Progenitor cell of endocrine pancreas (in vitro differentiated cells): ENCODE data around the gene CD52. TPM values are rescaled to one million over a fixed set of nuclear protein-coding genes. Genes with fewer than 3 reads are reported as not detected.
"Not testable (repeated sequence)": the region's sequence is repeated elsewhere in the genome, so short reads cannot be mapped to it uniquely, and the experiment has no call there.

Experiments used
- DNase-seq: peaks from one replicate; pipeline ENCODE4 v3.0.0; 2021; ENCODE audit warnings: low spot score; ENCODE audit not compliant: unreplicated experiment
- H3K27ac Mint-ChIP-seq: 2 replicates; pipeline ENCODE4 v1.8.0; 2021; ENCODE audit warnings: mild to moderate bottlenecking, moderate library complexity, mixed read lengths
- H3K27me3 Mint-ChIP-seq: 2 replicates; pipeline ENCODE4 v1.8.0; 2021; ENCODE audit warnings: mixed read lengths
- H3K36me3 Mint-ChIP-seq: 2 replicates; pipeline ENCODE4 v1.8.0; 2022; ENCODE audit warnings: mixed read lengths; ENCODE audit not compliant: insufficient read depth
- H3K4me1 Mint-ChIP-seq: 2 replicates; pipeline ENCODE4 v1.8.0; 2021; ENCODE audit warnings: low read depth, mixed read lengths
- H3K4me3 Mint-ChIP-seq: 2 replicates; pipeline ENCODE4 v1.8.0; 2021; ENCODE audit warnings: low read depth, mild to moderate bottlenecking, moderate library complexity, mixed read lengths
- H3K9me3 Mint-ChIP-seq: 2 replicates; pipeline ENCODE4 v1.8.0; 2021; ENCODE audit warnings: low read depth, mixed read lengths
- total RNA-seq: library from RNA; stranded (reverse); gene quantifications from 2 replicates; pipeline ENCODE4 v1.2.1, GENCODE V29; 2021
- TF ChIP-seq, protein P1 (sequence below): fragments of 200-600 bp; sonication (generic); IDR thresholded peaks from one replicate; pipeline ENCODE4 v1.5.0; 2021; ENCODE audit warnings: antibody characterized with exemption, mild to moderate bottlenecking; ENCODE audit not compliant: unreplicated experiment

Gene CD52
- total RNA-seq, 1 donor from 2014 or later = 0.89 TPM

DNA sequence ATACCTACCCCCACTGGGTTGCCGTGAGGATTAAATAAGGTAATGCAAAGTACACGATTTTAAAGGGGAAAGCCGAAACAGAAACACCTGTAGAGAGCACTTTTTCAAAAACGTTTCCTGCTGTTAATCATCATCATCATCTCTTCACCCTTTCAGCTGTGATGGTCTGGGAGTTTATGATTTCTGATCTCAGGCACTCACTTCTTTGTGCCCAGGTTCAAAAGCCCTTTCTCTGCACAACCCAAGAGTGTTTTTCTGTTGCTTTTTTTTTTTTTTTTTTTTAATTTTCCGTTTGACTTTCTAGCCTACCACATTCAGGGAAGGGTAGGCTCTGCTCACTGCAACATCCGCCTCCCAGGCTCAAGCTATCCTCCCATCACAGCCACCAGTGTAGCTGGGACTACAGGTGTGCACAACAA, 10.4 kb upstream of the CD52 start:
- Mint-ChIP-seq H3K4me1 (peaks cover 10% of the 10 kb centered on the region), H3K9me3 (no peaks in the 10 kb centered on the region), H3K27me3 (peaks cover 4% of the 10 kb centered on the region), H3K27ac (peak overlapping the region; percentile 37), H3K36me3 (no peaks in the 10 kb centered on the region), H3K4me3 (peak overlapping the region; percentile 98)
- TF ChIP-seq, protein P1, sequence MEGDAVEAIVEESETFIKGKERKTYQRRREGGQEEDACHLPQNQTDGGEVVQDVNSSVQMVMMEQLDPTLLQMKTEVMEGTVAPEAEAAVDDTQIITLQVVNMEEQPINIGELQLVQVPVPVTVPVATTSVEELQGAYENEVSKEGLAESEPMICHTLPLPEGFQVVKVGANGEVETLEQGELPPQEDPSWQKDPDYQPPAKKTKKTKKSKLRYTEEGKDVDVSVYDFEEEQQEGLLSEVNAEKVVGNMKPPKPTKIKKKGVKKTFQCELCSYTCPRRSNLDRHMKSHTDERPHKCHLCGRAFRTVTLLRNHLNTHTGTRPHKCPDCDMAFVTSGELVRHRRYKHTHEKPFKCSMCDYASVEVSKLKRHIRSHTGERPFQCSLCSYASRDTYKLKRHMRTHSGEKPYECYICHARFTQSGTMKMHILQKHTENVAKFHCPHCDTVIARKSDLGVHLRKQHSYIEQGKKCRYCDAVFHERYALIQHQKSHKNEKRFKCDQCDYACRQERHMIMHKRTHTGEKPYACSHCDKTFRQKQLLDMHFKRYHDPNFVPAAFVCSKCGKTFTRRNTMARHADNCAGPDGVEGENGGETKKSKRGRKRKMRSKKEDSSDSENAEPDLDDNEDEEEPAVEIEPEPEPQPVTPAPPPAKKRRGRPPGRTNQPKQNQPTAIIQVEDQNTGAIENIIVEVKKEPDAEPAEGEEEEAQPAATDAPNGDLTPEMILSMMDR = no peak
- no peak for DNase-seq

DNA sequence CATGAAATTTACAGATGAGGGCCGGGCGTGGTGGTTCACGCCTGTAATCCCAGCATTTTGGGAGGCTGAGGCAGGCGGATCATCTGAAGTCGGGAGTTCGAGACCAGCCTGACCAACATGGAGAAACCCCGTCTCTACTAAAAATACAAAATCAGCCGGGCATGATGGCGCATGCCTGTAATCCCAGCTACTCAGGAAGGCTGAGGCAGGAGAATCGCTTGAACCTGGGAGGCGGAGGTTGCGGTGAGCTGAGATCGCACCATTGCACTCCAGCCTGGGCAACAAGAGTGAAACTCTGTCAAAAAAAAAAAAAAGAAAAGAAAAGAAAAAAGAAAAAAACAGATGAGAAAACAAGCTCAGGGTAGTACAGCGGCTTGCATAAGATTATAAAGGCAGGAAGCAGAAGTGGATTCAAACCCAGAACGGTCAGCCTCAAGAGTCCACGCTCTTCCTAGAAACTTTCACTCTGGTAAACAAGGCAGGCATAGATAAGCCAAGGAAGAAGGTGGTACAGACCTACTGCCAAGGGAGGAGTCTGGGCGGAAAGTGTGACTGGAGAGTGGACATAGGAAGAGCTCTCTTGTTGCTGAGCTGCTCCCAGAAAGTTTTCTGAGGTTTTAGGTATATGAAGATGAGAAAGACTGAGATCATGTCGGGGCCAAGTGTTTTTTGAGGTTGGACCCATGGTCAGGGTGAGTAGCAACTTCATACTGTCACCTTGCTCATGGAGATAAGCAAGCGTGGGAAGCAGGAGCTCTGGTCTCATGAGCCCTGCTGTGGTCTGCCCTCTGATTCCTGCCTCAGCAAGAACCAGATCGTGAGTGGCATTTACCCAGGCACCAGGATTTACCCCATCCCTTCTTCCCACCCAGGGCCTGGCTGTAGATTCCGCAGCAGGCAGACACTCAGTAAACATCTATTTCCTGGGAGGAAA, 9.5 kb upstream of the CD52 start:
- H3K4me3 Mint-ChIP-seq, H3K9me3 Mint-ChIP-seq, H3K4me1 Mint-ChIP-seq, H3K27ac Mint-ChIP-seq, H3K27me3 Mint-ChIP-seq, DNase-seq, H3K36me3 Mint-ChIP-seq: not testable (repeated sequence)

DNA sequence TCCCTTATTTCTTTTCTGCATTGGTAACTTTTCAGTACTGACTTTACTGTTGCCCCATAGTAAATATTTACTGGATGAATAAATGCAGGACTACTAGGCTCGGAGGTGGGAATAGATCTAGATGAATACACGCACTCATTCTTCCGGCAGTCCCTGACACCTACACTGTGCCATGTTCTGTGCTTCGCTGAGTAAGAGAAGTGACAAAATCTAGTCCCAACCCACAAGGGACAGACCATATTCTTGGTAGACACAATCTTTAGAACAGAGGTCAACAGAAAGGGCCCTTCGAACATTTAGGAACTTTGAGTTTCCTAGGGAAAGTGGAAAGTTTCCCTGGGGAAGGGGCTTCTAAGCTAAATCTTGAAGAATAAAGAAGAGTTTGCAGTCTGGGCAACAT, 3.3 kb upstream of the CD52 start:
- Mint-ChIP-seq H3K9me3 (no peaks in the 10 kb centered on the region), H3K27me3 (peaks cover 4% of the 10 kb centered on the region), H3K4me1 (peaks cover 7% of the 10 kb centered on the region), H3K36me3 (no peaks in the 10 kb centered on the region), H3K4me3 (no peak overlapping the region), H3K27ac (no peak overlapping the region)
- no peak for DNase-seq
- TF ChIP-seq, protein P1 = no peak

GRCh38 chr1:26315874-26316850, 1.6 kb upstream of the CD52 start:
- H3K27ac Mint-ChIP-seq = no peak overlapping the region
- H3K4me3 Mint-ChIP-seq = no peak overlapping the region
- H3K27me3 Mint-ChIP-seq = peaks cover 4% of the 10 kb centered on the region
- no peaks in the 10 kb centered on the region for H3K36me3 Mint-ChIP-seq
- peaks cover 7% of the 10 kb centered on the region for H3K4me1 Mint-ChIP-seq
- DNase-seq = no peak
- TF ChIP-seq, protein P1 = no peak
- H3K9me3 Mint-ChIP-seq = no peaks in the 10 kb centered on the region

DNA sequence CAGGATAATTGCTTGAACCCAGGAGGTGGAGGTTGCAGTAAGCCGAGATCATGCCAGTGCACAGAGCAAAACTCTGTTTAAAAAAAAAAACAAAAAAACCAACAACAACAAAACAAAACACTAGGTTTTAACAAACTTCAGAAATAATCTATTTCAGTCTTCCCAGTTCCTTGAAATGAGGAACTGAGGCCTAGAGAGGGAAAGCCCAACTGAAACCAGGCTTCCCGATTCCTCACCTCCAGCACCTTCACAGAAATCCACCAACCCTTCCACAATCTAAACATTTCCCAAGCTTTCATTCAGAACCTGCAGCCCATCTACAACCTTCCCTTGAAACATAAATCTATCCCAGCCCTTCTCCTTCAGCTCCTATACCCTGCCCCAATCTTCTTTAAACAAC, 612 bp upstream of the CD52 start:
- Mint-ChIP-seq H3K27me3 (no peaks in the 10 kb centered on the region), H3K9me3 (no peaks in the 10 kb centered on the region), H3K4me3 (no peak overlapping the region), H3K4me1 (peaks cover 7% of the 10 kb centered on the region), H3K27ac (peak overlapping the region; percentile 63), H3K36me3 (peaks cover 4% of the 10 kb centered on the region)
- DNase-seq = no peak
- TF ChIP-seq, protein P1 = no peak
